Measurements from ENCODE around the gene PRDM16.

PRDM16 gene

DNA sequence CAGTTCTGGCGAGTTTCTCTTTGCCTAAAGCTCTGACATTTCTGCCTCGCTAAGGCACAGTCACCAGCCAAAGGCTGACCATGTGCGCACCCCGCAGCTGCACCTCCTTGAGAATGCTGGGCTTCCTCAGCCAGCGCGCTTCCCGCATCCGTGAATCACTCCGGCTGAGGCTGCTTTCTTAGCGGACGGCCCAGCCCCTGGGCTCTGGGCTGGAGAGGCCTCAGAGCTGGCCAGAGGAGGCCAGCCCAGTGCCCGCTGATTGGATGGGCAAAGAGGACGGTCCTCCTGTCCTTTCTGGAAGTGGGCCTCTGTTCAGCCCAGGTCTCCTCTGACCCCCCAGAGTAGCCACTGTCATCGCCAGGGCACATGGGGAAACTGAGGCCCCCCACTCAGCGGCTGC lies 56.1 kb downstream of the PRDM16 start:
- intact Hi-C loops (cut with micrococcal nuclease): no loop called here
- H3K27me3 Mint-ChIP-seq: no peaks in the 10 kb centered on the region
- no peaks in the 10 kb centered on the region for H3K9me3 Mint-ChIP-seq
- no peaks in the 10 kb centered on the region for H3K4me1 Mint-ChIP-seq (ENCODE audit: low read depth)
- no peaks in the 10 kb centered on the region for H3K36me3 Mint-ChIP-seq (ENCODE audit: low read depth)
- H3K27ac Mint-ChIP-seq: no peak overlapping the region
- no peak overlapping the region for H3K4me3 Mint-ChIP-seq

DNA sequence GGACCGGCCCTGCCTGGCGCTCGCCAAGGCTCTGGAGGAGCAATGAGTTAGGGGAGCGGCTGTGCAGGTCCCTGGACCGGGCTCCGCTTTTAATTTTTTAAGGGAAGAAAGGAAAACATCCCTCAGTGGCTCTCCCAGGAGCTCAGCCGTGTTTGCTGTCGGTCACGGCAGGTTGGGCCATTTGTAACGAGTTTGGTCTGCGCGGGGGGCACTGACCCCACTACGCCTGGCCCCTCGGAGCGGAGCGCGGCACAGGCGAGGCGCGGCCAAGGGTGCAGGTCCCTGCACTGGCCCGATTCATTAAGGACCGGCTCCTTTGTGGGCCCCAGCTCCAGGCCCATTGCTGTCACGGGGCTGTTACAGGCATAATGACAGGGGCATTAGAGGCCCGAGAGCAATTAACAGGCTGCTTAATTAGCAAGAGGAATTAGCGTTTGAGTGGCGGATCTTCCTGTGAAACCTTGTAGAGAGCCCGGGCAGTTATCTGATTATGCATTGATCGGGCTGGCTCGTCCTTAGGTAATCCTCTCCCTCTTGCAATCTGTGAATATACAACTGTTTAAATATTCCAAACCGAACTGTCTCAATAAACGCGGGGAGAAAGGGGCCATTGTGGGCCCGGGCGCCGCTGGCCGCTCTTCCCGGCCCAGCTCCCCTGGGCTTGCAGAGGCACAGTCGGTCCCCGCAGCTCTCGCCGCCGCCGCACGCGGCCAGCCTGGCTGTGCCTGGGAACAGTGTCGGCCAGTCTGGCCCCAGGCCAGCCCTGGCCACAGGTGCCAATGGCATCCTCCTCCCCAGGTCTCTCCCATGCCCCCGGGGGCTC lies 56.8 kb downstream of the PRDM16 start:
- Mint-ChIP-seq H3K4me1 (ENCODE audit: low read depth) (no peaks in the 10 kb centered on the region), H3K9me3 (no peaks in the 10 kb centered on the region), H3K27me3 (no peaks in the 10 kb centered on the region), H3K36me3 (ENCODE audit: low read depth) (no peaks in the 10 kb centered on the region), H3K27ac (no peak overlapping the region), H3K4me3 (no peak overlapping the region)
- intact Hi-C loops (cut with micrococcal nuclease): no loop called here

DNA sequence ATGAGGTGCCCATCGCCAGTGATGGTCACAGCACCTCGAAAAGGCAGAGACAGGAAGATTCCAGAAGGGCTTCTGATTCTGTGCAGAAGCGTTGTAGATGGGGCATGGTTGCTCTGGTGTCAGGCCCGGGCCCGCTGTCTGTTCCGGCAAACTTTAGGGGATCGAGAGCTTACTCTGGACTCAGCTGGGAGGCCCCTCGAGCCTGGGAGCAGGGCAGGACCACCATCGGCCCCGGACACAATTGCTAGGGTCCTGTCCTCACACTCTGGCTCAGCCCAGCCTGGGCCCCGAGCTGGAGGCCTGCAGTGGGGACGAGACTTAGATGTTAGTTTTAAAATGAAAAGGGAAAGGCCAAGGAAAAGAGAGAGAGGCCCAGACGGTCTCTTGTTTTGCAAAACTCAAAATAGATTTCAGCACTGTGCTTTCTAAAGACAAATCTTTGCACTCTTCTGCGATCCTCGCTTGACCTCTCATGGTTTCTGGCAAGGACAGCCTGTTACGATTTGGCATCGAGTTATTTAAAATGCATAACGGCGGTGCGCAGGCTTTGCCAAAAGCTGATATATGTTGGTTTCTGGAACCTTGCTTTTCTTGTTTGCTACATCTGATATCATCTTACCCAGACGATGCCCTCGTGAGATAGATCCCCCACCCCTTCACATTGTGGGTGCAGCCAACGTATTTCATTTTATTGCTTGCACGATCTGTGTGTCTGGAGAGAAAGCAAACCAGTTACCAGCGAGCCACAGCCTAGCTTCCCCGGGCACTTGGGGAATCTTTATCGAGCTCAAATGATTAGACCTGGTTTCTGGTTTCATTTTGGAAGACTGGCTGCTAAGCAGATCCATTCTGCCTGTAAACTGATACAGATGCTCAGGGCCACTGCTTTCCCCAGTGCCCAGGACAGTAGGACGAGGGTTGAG lies 58.0 kb downstream of the PRDM16 start:
- no peaks in the 10 kb centered on the region for H3K4me1 Mint-ChIP-seq (ENCODE audit: low read depth)

DNA sequence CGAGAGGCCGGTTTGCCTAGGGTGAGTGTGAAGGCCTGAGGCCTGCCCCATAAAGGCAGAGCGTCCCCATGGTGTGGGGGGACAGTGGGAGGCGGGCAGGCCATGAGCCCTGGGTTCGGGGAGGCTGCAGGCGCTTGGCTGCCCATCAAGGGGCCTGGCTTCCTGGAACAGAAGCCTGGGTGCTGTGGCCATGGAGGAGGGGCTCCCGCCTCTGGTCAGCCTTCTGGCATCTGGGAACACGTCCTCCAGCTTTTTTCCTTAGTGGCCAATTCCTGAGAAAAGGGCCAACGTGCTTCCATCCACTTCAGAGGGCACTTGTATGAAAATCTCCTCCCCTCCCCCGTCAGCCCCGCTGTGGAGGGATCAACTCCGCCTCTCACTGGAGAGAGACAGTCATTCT lies 58.7 kb downstream of the PRDM16 start:
- Mint-ChIP-seq H3K27ac (no peak overlapping the region), H3K9me3 (no peaks in the 10 kb centered on the region), H3K27me3 (peaks cover 1% of the 10 kb centered on the region), H3K4me3 (no peak overlapping the region), H3K36me3 (ENCODE audit: low read depth) (no peaks in the 10 kb centered on the region), H3K4me1 (ENCODE audit: low read depth) (no peaks in the 10 kb centered on the region)
- intact Hi-C loops (cut with micrococcal nuclease): no loop called here

More for the DNA sequence above, 58.0 kb downstream of the PRDM16 start:
- Mint-ChIP-seq H3K27me3 (no peaks in the 10 kb centered on the region), H3K4me3 (no peak overlapping the region), H3K9me3 (no peaks in the 10 kb centered on the region), H3K36me3 (ENCODE audit: low read depth) (no peaks in the 10 kb centered on the region), H3K27ac (no peak overlapping the region)
- intact Hi-C loops (cut with micrococcal nuclease): no loop called here

DNA sequence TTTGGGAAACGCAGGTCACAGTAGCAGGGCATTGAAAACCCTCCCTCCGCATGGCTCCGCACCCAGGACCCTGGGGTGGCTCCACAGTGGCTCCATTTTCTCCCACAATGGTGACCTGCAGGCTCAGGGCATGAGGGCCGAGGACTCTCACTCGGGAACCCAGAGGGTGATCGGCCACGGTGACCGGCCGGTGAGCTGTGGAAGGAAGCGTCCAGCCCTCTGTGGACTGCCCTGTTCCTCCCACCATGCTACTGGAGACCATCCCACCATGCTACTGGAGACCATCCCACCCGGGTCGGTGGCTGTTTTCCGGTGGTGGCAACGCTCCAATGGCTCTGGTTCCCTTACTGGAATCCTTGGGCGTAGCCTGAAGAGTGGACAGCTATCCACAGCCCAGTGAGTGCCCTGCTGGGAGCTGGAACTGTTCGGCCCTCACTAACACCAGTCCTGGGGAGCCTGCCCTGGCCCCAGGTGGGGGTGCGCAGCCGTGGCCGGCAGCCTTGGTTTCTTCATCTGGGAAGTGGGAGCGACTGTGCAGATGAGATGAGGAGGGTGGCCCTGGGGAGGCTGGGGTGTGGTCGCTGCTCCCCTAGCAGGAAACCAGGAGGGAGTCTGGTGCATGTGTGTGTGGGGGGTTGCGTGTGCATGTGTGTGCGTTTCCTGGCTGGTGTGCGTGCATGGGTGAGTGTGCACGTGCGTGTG lies 59.6 kb downstream of the PRDM16 start:
- Mint-ChIP-seq H3K36me3 (ENCODE audit: low read depth) (no peaks in the 10 kb centered on the region), H3K4me1 (ENCODE audit: low read depth) (no peaks in the 10 kb centered on the region), H3K4me3 (no peak overlapping the region), H3K9me3 (no peaks in the 10 kb centered on the region), H3K27ac (no peak overlapping the region), H3K27me3 (peaks cover 1% of the 10 kb centered on the region)
- intact Hi-C loops (cut with micrococcal nuclease): no loop called here

DNA sequence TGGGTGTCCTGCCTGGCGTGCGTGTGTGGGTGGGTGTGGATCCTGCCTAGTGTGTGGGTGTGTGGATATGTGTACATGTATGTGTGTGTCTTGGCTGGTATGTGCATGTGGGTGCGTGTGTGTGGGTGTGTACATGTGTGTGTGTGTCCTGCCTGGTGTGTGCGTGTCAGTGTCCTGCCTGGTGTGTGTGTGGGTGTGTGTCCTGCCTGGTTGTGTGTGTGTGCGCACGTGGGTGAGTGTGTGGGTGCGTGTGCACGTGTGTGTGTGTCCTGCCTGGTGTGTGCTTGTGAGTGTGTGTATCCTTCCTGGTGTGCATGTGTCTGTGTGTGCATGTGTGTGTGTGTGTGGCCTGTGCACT lies 60.1 kb downstream of the PRDM16 start:
- intact Hi-C loops (cut with micrococcal nuclease): no loop called here

DNA sequence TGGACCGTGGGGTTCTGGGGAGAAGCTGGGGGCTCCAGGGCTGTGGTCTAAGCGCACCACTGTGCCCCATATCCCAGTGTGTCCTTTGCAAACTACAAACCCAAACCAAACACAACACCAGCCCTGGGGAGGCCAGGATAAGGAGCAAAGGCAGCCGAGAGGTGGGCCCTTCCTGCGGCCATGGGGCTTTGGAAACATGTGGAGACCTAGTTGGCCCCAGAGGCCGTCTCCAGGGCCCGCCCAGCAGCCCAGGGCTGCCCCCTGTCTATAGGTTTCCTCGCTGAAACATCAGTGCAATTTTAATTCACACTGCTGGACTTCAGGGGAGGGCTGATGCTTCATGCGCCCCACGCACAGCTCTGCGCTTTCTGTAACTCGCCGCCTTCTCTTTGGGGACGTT lies 61.3 kb downstream of the PRDM16 start:
- intact Hi-C loops (cut with micrococcal nuclease): no loop called here
- H3K4me3 Mint-ChIP-seq: no peak overlapping the region
- H3K9me3 Mint-ChIP-seq: no peaks in the 10 kb centered on the region
- no peak overlapping the region for H3K27ac Mint-ChIP-seq
- H3K27me3 Mint-ChIP-seq: peaks cover 1% of the 10 kb centered on the region
- H3K36me3 Mint-ChIP-seq (ENCODE audit: low read depth): no peaks in the 10 kb centered on the region
- no peaks in the 10 kb centered on the region for H3K4me1 Mint-ChIP-seq (ENCODE audit: low read depth)

More for the DNA sequence above, 60.1 kb downstream of the PRDM16 start:
- H3K4me3 Mint-ChIP-seq: no peak overlapping the region
- no peak overlapping the region for H3K27ac Mint-ChIP-seq
- no peaks in the 10 kb centered on the region for H3K36me3 Mint-ChIP-seq (ENCODE audit: low read depth)
- no peaks in the 10 kb centered on the region for H3K9me3 Mint-ChIP-seq
- H3K27me3 Mint-ChIP-seq: peaks cover 1% of the 10 kb centered on the region
- no peaks in the 10 kb centered on the region for H3K4me1 Mint-ChIP-seq (ENCODE audit: low read depth)

DNA sequence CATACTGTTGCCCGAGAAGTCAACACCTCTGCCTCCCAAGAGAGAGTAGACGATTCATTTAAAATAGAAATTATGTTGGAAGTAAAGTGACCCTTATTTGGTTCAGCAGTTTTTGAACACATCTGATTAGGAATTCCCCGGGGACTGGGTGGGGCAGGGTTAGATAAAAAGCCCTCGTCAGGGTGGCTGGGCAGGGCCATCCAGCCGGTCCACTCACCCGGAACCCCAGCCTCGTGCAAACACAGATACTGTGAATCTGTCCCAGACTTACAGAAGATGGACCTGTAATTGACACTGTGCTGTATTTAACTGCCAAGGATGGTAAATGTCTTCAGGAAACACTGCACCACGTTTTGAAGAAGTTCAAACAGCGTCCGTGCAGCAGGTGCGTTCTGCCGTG lies 63.7 kb downstream of the PRDM16 start:
- intact Hi-C loops (cut with micrococcal nuclease): no loop called here
- H3K9me3 Mint-ChIP-seq: no peaks in the 10 kb centered on the region
- H3K36me3 Mint-ChIP-seq (ENCODE audit: low read depth): no peaks in the 10 kb centered on the region
- H3K27ac Mint-ChIP-seq: no peak overlapping the region
- no peaks in the 10 kb centered on the region for H3K4me1 Mint-ChIP-seq (ENCODE audit: low read depth)
- no peak overlapping the region for H3K4me3 Mint-ChIP-seq
- H3K27me3 Mint-ChIP-seq: peaks cover 1% of the 10 kb centered on the region

DNA sequence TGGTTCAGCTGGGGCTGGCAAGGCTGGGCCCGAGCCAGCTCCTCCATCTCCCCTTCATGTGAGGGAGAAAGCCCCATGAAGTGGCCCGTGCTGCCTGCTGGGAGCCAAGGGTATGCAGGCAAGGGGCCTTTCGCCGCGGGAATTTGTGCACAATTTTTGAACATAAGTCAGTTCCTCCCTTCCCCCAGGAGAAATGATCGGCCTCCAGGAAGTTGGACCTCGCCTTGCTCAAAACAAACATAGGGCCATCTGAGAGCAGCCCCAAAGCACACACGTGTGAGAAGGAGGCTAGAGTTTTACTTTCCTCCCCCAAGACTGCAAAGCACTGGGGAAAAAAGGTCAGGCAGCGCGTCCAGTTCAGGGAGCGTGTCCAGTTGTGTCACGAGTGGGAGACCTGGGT lies 64.7 kb downstream of the PRDM16 start:
- peaks cover 1% of the 10 kb centered on the region for H3K27me3 Mint-ChIP-seq
- H3K36me3 Mint-ChIP-seq (ENCODE audit: low read depth): no peaks in the 10 kb centered on the region
- no peaks in the 10 kb centered on the region for H3K4me1 Mint-ChIP-seq (ENCODE audit: low read depth)
- intact Hi-C loops (cut with micrococcal nuclease): no loop called here
- no peaks in the 10 kb centered on the region for H3K9me3 Mint-ChIP-seq
- no peak overlapping the region for H3K27ac Mint-ChIP-seq
- no peak overlapping the region for H3K4me3 Mint-ChIP-seq

DNA sequence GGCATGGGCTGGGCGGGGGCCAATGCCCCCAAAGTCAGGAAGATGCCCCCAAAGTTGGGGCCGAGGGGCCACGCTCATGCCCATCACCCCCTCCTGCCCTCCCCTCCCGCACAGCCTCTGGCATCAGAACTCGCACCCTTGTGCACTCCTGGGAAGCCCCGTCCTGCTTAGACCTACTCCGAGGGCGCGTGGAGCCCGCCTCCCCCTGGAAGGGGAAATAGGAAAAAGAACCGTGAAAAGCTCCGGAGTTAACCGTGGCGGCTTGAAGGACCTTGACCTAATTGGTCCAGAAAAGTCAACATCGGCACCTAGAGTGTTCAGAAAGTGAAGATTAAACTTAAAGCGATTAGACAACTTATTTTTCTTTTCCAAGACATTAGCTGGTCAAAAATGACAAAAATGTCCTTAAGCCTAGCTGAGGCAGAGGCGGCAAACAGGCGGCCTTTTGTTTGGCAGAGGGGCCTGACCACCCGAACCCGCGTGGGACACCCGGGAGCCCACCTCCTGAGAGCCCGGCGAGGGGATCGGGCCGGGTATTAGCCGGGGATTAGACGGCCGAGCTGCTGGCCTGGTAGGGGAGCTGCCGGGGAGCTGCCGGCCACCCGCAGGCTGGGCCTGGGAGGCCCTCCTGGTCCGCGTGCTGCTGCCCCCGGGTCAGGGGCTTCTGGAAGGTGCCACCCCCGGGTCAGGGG lies 65.5 kb downstream of the PRDM16 start:
- Mint-ChIP-seq H3K9me3 (no peaks in the 10 kb centered on the region), H3K36me3 (ENCODE audit: low read depth) (no peaks in the 10 kb centered on the region), H3K27ac (no peak overlapping the region), H3K4me3 (no peak overlapping the region), H3K4me1 (ENCODE audit: low read depth) (no peaks in the 10 kb centered on the region), H3K27me3 (peaks cover 1% of the 10 kb centered on the region)
- intact Hi-C loops (cut with micrococcal nuclease): no loop called here

DNA sequence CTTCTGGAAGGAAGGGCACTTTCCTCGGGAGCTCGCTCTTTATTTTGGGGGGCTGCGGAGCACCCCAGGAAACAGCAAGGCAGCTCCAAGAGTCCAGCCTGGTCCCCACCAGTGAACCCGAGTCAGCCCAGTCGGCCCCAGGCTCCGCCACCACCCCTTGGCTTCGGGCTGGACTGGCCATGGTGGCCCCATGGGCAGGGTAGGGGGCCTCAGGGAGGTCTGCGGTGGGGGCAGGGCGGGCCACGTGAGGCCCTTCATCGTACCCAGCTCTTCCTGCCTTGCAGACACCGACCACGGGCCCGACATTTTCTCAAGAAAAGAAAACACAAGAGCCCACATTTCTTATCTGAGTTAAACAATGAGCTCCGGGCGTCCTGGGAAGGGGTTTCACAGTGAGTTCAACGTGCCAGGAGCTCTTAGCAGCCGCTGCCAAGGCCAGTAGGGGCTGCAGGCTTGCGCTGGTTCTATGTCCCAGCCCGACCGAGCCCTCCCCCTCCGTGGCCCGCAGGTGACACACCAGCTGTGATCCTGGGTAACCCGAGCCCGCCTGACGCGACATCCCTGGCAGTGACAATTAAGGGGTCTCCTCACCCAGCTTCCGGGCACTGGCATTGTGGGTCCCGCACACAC lies 66.2 kb downstream of the PRDM16 start:
- Mint-ChIP-seq H3K36me3 (ENCODE audit: low read depth) (no peaks in the 10 kb centered on the region), H3K9me3 (no peaks in the 10 kb centered on the region), H3K4me1 (ENCODE audit: low read depth) (no peaks in the 10 kb centered on the region), H3K27ac (no peak overlapping the region), H3K4me3 (no peak overlapping the region), H3K27me3 (peaks cover 1% of the 10 kb centered on the region)
- intact Hi-C loops (cut with micrococcal nuclease): no loop called here

DNA sequence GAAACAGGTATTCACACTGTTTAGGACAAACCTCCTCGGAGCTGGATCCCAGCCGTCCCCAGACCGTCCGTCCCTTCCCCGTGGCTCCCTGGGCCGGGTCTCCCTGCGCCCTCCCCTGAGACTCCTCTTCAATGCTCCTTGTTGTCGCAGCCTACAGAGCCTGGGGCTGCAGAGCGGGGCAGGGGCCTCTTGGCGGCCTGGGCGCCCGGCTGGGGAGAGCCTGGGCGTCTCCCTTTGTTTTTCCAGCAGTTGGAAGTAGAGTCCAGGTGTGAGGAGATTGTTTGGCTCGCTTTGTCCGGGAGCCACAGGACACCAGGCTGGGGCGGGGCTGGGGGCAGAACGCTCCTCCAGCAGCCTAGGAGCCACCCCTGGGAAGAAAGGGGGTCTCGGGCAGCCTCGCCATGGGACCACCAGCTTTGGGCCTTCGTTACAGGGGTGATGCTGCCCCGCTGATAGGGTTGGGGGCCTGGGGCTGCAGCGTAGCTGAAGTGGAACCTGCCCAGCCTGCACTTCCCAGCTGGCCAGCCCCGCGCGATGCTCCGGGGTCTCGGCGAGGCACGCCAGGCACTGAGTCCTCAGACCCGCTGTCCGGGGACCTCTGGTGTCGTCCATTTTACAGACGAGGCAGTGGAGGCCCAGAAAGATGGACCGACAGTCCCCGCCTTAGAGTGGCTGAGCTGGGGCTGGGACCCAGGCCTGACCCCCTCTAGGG lies 66.9 kb downstream of the PRDM16 start:
- H3K27ac Mint-ChIP-seq: no peak overlapping the region
- peaks cover 1% of the 10 kb centered on the region for H3K27me3 Mint-ChIP-seq
- no peaks in the 10 kb centered on the region for H3K9me3 Mint-ChIP-seq
- H3K4me3 Mint-ChIP-seq: no peak overlapping the region
- no peaks in the 10 kb centered on the region for H3K36me3 Mint-ChIP-seq (ENCODE audit: low read depth)
- intact Hi-C loops (cut with micrococcal nuclease): no loop called here
- no peaks in the 10 kb centered on the region for H3K4me1 Mint-ChIP-seq (ENCODE audit: low read depth)

DNA sequence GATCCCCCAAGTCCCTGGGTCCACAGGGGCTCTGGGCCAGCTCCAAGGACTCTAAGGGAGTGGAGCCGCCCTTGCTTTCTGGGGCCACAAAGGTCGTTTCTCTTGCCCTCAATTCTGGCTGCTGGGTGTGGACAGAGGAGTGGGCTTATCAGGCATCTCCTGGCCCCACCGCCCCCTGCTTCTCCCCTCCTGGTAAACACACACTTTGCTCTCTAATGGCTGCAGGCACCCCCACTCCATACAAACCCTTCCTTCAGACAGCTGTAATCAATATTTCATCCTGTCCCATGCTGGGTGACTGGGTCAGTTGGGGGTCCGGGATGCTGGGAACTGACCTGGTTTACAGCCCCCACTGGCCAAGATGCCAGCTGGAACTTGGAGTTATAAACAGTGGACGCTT lies 67.5 kb downstream of the PRDM16 start:
- H3K4me3 Mint-ChIP-seq: no peak overlapping the region
- intact Hi-C loops (cut with micrococcal nuclease): no loop called here
- no peak overlapping the region for H3K27ac Mint-ChIP-seq
- no peaks in the 10 kb centered on the region for H3K4me1 Mint-ChIP-seq (ENCODE audit: low read depth)
- no peaks in the 10 kb centered on the region for H3K9me3 Mint-ChIP-seq
- H3K27me3 Mint-ChIP-seq: peaks cover 1% of the 10 kb centered on the region
- H3K36me3 Mint-ChIP-seq (ENCODE audit: low read depth): no peaks in the 10 kb centered on the region

All from dendritic cell treated with granulocyte-macrophage colony-stimulating factor and Interleukin-4, amounts not matched to agents 40 ng/mL and 50 ng/mL, for 4 days (primary cell).